ENCODE results near the gene CAMKK1.
"Not testable (repeated sequence)": the region's sequence is repeated elsewhere in the genome, so short reads cannot be mapped to it uniquely, and the experiment has no call there.

Gene CAMKK1

DNA sequence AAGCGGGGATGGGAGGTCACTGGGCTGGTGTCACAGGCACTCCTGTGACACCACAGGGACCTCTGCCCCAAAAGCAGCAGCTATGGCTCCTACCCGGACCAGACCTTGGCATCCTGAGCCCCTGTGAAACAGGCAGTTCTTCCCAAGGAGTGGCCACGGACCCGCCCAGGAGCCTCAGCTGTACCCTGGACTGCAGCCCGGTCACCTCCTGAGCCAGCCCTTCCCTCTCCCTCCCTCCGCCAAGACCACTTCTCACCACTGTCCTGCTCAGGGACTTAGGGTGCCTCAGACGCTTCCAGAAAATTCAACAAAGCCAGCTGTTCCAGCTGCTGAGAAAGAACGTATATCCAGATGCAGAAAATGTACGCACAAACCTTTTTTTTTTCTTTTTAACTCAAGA lies 32.9 kb downstream of the CAMKK1 start:
- H3K4me1 Mint-ChIP-seq: no peaks in the 10 kb centered on the region
- H3K9me3 Mint-ChIP-seq: no peaks in the 10 kb centered on the region
- H3K36me3 Mint-ChIP-seq: peaks cover 13% of the 10 kb centered on the region
- no peaks in the 10 kb centered on the region for H3K27me3 Mint-ChIP-seq
- no peak overlapping the region for H3K4me3 Mint-ChIP-seq
- no peak for ATAC-seq
- H3K27ac Mint-ChIP-seq: no peak overlapping the region

- no peak for ATAC-seq
- H3K27ac Mint-ChIP-seq: no peak overlapping the region
- H3K36me3 Mint-ChIP-seq: peaks cover 13% of the 10 kb centered on the region
- no peak overlapping the region for H3K4me3 Mint-ChIP-seq
- H3K27me3 Mint-ChIP-seq: peaks cover 6% of the 10 kb centered on the region
- no peaks in the 10 kb centered on the region for H3K4me1 Mint-ChIP-seq
- no peaks in the 10 kb centered on the region for H3K9me3 Mint-ChIP-seq
These were observed 35.4 kb downstream of the CAMKK1 start for GRCh38 chr17:3857261-3858105.

DNA sequence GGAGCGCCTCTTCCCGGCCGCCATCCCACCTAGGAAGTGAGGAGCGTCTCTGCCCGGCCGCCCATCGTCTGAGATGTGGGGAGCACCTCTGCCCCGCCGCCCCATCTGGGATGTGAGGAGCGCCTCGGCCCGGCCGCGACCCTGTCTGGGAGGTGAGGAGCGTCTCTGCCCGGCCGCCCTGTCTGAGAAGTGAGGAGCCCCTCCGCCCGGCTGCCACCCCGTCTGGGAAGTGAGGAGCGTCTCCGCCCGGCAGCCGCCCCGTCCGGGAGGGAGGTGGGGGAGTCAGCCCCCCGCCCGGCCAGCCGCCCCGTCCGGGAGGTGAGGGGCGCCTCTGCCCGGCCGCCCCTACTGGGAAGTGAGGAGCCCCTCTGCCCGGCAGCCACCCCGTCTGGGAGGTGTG lies 38.6 kb downstream of the CAMKK1 start:
- H3K36me3 Mint-ChIP-seq, H3K4me3 Mint-ChIP-seq, H3K4me1 Mint-ChIP-seq, H3K9me3 Mint-ChIP-seq, ATAC-seq, H3K27ac Mint-ChIP-seq: not testable (repeated sequence)
- peaks cover 16% of the 10 kb centered on the region for H3K27me3 Mint-ChIP-seq

- Mint-ChIP-seq H3K4me1 (no peaks in the 10 kb centered on the region), H3K36me3 (no peaks in the 10 kb centered on the region), H3K27ac (no peak overlapping the region), H3K9me3 (no peaks in the 10 kb centered on the region), H3K27me3 (peaks cover 16% of the 10 kb centered on the region), H3K4me3 (no peak overlapping the region)
- no peak for ATAC-seq
These were observed 40.3 kb downstream of the CAMKK1 start for GRCh38 chr17:3852561-3852960.

DNA sequence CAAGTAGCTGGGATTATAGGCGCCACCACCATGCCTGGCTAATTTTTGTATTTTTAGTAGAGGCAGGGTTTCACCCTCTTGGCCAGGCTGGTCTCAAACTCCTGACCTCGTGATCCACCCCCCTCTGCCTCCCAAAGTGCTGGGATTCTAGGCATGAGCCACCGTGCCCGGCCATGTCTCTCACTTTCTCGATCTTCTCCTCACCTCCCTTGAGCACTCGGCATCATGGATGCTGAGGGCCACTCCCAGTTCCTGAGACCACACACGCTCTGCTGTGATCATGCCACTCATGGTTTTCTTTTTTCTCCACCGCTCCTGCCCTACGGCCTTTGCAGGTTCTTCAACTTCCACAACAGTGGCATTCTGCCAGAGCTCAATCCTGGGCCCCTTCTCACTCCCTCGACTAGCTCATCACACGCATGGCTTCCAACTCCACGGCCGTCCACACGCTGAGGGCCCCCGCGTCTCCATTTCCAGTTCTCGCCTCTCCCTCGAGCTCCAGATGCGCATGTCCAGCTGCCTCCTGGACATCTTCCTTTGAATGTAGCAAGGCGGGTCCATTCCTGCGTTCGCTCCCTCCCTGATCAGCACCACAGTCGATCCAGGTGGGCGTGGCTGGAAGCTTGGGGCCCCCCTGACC lies 41.3 kb downstream of the CAMKK1 start:
- Mint-ChIP-seq H3K9me3 (no peaks in the 10 kb centered on the region), H3K27ac (no peak overlapping the region), H3K36me3 (no peaks in the 10 kb centered on the region), H3K4me1 (peaks cover 7% of the 10 kb centered on the region), H3K27me3 (peaks cover 16% of the 10 kb centered on the region), H3K4me3 (no peak overlapping the region)
- ATAC-seq: no peak

- no peak overlapping the region for H3K27ac Mint-ChIP-seq
- no peak for ATAC-seq
- peaks cover 26% of the 10 kb centered on the region for H3K4me1 Mint-ChIP-seq
- peaks cover 16% of the 10 kb centered on the region for H3K27me3 Mint-ChIP-seq
- H3K4me3 Mint-ChIP-seq: no peak overlapping the region
- H3K36me3 Mint-ChIP-seq: peaks cover 5% of the 10 kb centered on the region
- H3K9me3 Mint-ChIP-seq: no peaks in the 10 kb centered on the region
These were observed 44.5 kb downstream of the CAMKK1 start for GRCh38 chr17:3848229-3848835.

DNA sequence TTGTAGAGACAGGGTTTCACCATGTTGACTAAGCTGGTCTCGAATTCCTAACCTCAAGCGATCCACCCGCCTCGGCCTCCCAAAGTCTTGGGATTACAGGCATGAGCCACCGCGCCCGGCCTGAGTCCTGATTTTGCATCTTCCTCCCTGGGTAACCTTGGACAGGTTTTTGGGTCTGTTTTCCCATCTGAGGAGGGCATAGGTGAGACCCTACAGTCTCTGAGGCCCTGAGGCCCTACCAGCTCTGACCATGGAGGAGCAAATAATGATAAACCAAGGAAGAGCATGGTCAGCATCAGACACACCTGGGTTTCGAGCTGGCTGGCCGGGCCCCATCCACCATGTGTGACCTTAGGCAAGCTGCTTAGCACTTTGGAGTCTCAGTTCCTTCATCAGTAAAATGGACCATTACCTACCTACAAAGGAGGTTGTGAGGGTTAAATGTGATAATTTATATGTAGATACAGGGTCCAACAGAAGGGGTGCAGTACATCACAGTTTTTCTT lies 45.6 kb downstream of the CAMKK1 start:
- Mint-ChIP-seq H3K9me3 (no peaks in the 10 kb centered on the region), H3K4me1 (peaks cover 26% of the 10 kb centered on the region), H3K27ac (no peak overlapping the region), H3K27me3 (peaks cover 8% of the 10 kb centered on the region), H3K36me3 (peaks cover 5% of the 10 kb centered on the region), H3K4me3 (peak overlapping the region; percentile 51)
- ATAC-seq: no peak

DNA sequence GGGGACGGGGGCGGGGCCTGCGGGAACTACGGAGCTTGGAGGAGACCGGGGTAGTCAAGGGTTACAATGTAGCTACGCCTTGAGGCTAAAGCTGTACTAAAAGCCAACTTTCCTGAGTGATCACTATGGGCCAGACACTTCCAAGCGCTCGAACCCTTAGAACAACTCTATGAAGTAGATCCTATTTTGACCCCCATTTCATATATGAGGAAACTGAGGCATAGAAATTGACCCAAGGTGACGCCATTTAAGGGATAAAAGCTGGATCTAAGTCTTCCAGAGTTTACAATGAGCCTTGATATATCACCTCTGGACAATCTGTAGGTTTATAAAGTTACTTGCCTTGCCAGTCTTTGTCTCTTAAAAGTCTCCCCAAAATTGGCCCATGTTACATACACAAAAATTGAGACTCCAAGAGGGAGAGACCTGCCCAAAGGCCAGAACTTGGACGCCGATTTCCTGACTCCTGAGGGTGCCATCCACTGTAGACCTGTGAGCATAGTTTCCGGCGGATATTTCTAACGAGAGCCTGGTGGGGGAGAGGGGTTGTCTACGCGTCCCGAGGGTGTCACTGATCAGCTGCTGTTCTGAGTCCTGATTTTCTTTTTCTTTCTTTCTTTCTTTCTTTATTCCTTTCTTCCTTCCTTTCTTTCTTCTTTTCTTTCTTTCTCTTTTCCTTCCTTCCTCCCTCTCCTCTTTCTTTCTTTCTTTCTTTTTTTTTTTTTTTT lies 46.3 kb downstream of the CAMKK1 start:
- Mint-ChIP-seq H3K27me3 (peaks cover 1% of the 10 kb centered on the region), H3K4me1 (peaks cover 26% of the 10 kb centered on the region), H3K9me3 (no peaks in the 10 kb centered on the region), H3K4me3 (peak overlapping the region; percentile 86), H3K36me3 (peaks cover 5% of the 10 kb centered on the region), H3K27ac (peak overlapping the region; percentile 83)
- no peak for ATAC-seq

DNA sequence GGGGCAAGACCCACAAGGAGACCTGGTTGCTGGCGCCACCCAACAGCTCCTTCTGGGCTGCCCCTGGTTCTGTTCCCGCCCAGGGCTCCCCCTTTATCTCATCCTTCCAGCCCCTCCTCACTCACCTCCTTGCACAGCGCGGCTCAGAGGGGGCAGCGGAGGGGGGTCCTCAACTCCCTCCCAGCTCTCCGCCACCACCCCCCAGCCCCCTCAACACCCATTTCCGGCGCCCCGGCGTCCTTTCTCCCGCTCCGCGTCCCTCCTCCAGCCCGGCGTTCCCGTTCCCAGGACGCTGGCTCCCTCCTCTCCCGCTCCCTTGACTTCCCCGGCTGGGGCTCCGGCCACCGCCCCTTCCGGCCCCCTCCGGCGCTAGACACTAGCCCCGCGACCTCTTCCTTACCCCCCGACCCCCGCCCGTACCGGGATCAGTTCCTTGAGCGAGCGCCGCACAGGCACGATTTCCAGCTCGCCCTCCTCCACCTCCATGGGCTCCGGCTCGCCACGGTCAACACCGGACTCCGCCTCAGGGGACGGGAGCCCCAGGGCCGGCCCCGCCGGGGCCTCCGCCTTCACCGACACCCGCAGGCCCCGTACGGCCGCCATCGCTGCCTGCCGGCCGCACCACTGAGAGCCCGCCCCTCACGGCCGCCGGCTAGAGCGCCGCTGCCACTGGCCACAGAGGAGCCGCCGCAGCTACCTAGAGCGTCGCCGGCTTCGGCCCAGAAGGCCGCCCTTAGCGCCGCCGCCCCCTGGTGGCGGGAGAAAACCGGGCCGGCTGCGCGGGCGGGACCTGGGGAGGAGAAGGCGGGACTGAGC lies 47.0 kb downstream of the CAMKK1 start, which contains the start of gene NCBP3:
TSS of gene NCBP3 (minus strand) at position 626 of the 816 bp plus-strand sequence. CDS start at position 603, 23 bp downstream.
- peaks cover 12% of the 10 kb centered on the region for H3K36me3 Mint-ChIP-seq
- peak; percentile 99 for ATAC-seq
- peak within 1 kb of the TSS; percentile 86 for H3K4me3 Mint-ChIP-seq
- peak within 1 kb of the TSS; percentile 83 for H3K27ac Mint-ChIP-seq
- H3K9me3 Mint-ChIP-seq: no peaks in the 10 kb centered on the region
- H3K4me1 Mint-ChIP-seq: peaks cover 28% of the 10 kb centered on the region
- no peaks in the 10 kb centered on the region for H3K27me3 Mint-ChIP-seq

- no peaks in the 10 kb centered on the region for H3K27me3 Mint-ChIP-seq
- peak; percentile 37 for ATAC-seq
- peaks cover 18% of the 10 kb centered on the region for H3K36me3 Mint-ChIP-seq
- no peaks in the 10 kb centered on the region for H3K9me3 Mint-ChIP-seq
- H3K27ac Mint-ChIP-seq: peak overlapping the region; percentile 83
- peak overlapping the region; percentile 86 for H3K4me3 Mint-ChIP-seq
- peaks cover 32% of the 10 kb centered on the region for H3K4me1 Mint-ChIP-seq
These were observed 47.6 kb downstream of the CAMKK1 start for GRCh38 chr17:3845291-3845620.

DNA sequence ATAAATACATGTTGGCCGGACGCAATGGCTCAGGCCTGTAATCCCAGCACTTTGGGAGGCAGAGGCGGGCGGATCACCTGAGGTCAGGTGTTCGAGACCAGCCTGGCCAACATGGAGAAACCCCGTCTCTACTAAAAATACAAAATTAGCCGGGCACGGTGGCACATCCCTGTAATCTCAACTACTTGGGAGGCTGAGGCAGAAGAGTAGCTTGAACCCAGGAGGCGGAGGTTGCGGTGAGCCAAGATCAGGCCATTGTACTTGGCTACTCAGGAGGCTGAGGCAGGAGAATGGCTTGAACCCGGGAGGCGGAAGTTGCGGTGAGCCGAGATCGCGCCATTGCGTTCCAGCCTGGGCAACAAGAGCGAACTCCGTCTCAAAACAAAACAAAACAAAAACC lies 48.3 kb downstream of the CAMKK1 start:
- H3K36me3 Mint-ChIP-seq: peaks cover 18% of the 10 kb centered on the region

GRCh38 chr17:3843935-3844516 lies 48.8 kb downstream of the CAMKK1 start:
- H3K27ac Mint-ChIP-seq: no peak overlapping the region
- H3K27me3 Mint-ChIP-seq: no peaks in the 10 kb centered on the region
- H3K4me1 Mint-ChIP-seq: peaks cover 32% of the 10 kb centered on the region
- no peaks in the 10 kb centered on the region for H3K9me3 Mint-ChIP-seq
- no peak for ATAC-seq
- H3K36me3 Mint-ChIP-seq: peaks cover 18% of the 10 kb centered on the region
- H3K4me3 Mint-ChIP-seq: peak overlapping the region; percentile 86

More for the DNA sequence above, 48.3 kb downstream of the CAMKK1 start:
- H3K27me3 Mint-ChIP-seq, ATAC-seq, H3K27ac Mint-ChIP-seq, H3K9me3 Mint-ChIP-seq: not testable (repeated sequence)
- Mint-ChIP-seq H3K4me1 (peaks cover 32% of the 10 kb centered on the region), H3K4me3 (peak overlapping the region; percentile 86)

- Mint-ChIP-seq H3K4me1 (peaks cover 19% of the 10 kb centered on the region), H3K27ac (no peak overlapping the region), H3K9me3 (no peaks in the 10 kb centered on the region), H3K4me3 (no peak overlapping the region), H3K36me3 (peaks cover 47% of the 10 kb centered on the region), H3K27me3 (no peaks in the 10 kb centered on the region)
- ATAC-seq: no peak
These were observed 54.6 kb downstream of the CAMKK1 start for GRCh38 chr17:3838206-3838605.

GRCh38 chr17:3836551-3836950 lies 56.3 kb downstream of the CAMKK1 start:
- Mint-ChIP-seq H3K36me3 (peaks cover 48% of the 10 kb centered on the region), H3K27me3 (no peaks in the 10 kb centered on the region), H3K27ac (no peak overlapping the region), H3K4me1 (peaks cover 19% of the 10 kb centered on the region), H3K4me3 (no peak overlapping the region), H3K9me3 (no peaks in the 10 kb centered on the region)
- no peak for ATAC-seq

All from stimulated activated memory B cell treated with anti-CD40 and anti-IgM and Interleukin-4, amounts not matched to agents 10 μg/mL and 1 μg/mL and 100 μg/mL, for 72 hours (primary cell).